Activated naive CD4-positive, alpha-beta T cell treated with anti-CD3 and anti-CD28 coated beads, Interleukin-2, amount 10 ng/mL, durations not matched to agents 5 hours and 36 hours (primary cell): ENCODE measurements around the gene FOXD4L3. TPM values are rescaled to one million over a fixed set of nuclear protein-coding genes. Genes with fewer than 3 reads are reported as not detected.

ENCODE experiments used
- total RNA-seq, 2 experiments: library from RNA; stranded (reverse); gene quantifications; one replicate each; pipeline ENCODE4 v1.2.3, GENCODE V29; 2021

The FOXD4L3 gene
- not detected for total RNA-seq

GRCh38 chr9:68302567-68302966 is at the start of gene FOXD4L3:
Gene FOXD4L3 (plus strand): TSS chr9:68302867. CDS start chr9:68302952, 85 bp downstream.

Other genes starting within 250 kb of the FOXD4L3 start
- 10 to 100 TPM; 27.9 to 34.6 TPM for gene ZNG1C, start 60.9 kb upstream of the FOXD4L3 start, total RNA-seq
- gene PGM5, start 53.7 kb downstream of the FOXD4L3 start, total RNA-seq: not detected
- gene TMEM252, start 238.0 kb downstream of the FOXD4L3 start, total RNA-seq: not detected